GM12891 (cell line): Measurements from ENCODE around the gene SMAD7.

Experiments
- DNase-seq: peaks from one replicate; pipeline ENCODE4 v3.0.0; 2011; ENCODE audit warnings: low spot score; ENCODE audit not compliant: insufficient read length
- FAIRE-seq: peaks from 2 replicates; lab custom pipeline; 2011; peaks lifted over from hg19 to GRCh38; lab: Jason Lieb, UNC
- PAX5 ChIP-seq: IDR thresholded peaks from 2 replicates; pipeline ENCODE4 v1.6.1; 2011; ENCODE audit warnings: low read length, moderate library complexity, mild to moderate bottlenecking; ENCODE audit not compliant: insufficient read depth, severe bottlenecking
- POLR2A ChIP-seq: IDR thresholded peaks from 2 replicates; pipeline ENCODE4 v1.6.1; 2011; ENCODE audit warnings: low read depth, low read length, control low read depth
- POLR2AphosphoS5 ChIP-seq: IDR thresholded peaks from 2 replicates; pipeline ENCODE4 v1.6.1; 2011; ENCODE audit warnings: low read depth, low read length, control low read depth
- POU2F2 ChIP-seq: IDR thresholded peaks from 2 replicates; pipeline ENCODE4 v1.6.1; 2011; ENCODE audit warnings: low read depth, mild to moderate bottlenecking, control low read depth, low read length, moderate library complexity
- SPI1 ChIP-seq: IDR thresholded peaks from 2 replicates; pipeline ENCODE4 v1.6.1; 2011; ENCODE audit warnings: low read depth, low read length, control low read depth
- TAF1 ChIP-seq: IDR thresholded peaks from 2 replicates; pipeline ENCODE4 v1.6.1; 2011; ENCODE audit warnings: low read depth, low read length, control low read depth

The SMAD7 gene

GRCh38 chr18:48952287-48953103 is 1.7 kb upstream of the SMAD7 start:
- no peak for DNase-seq
- TF ChIP-seq SPI1 (no peak), TAF1 (no peak), POLR2A (no peak), PAX5 (no peak), POLR2AphosphoS5 (no peak), POU2F2 (no peak)
- no peak for FAIRE-seq

GRCh38 chr18:48951448-48952286 is 902 bp upstream of the SMAD7 start:
- FAIRE-seq: peak; percentile 81
- TF ChIP-seq SPI1 (no peak), PAX5 (peak; percentile 25), TAF1 (no peak)

GRCh38 chr18:48949606-48950535 is 894 bp downstream of the SMAD7 start:
- DNase-seq (no peak), FAIRE-seq (peak; percentile 88)
- TF ChIP-seq POLR2AphosphoS5: no peak
- no peak for TF ChIP-seq POLR2A
- no peak for TF ChIP-seq TAF1
- no peak for TF ChIP-seq PAX5
- no peak for TF ChIP-seq SPI1
- TF ChIP-seq POU2F2: no peak

More at GRCh38 chr18:48951448-48952286, 902 bp upstream of the SMAD7 start:
- DNase-seq: peak; percentile 79

- DNase-seq: no peak
- peak; percentile 85 for FAIRE-seq
- peak; percentile 28 for TF ChIP-seq PAX5
- TF ChIP-seq POU2F2: no peak
- TF ChIP-seq POLR2A: no peak
Measured at GRCh38 chr18:48949050-48949605, 1.6 kb downstream of the SMAD7 start.

GRCh38 chr18:48948112-48949049 is 2.4 kb downstream of the SMAD7 start:
- TF ChIP-seq PAX5 (peak; percentile 79), POLR2A (no peak)
- peak; percentile 82 for FAIRE-seq
- no peak for DNase-seq

- TF ChIP-seq POU2F2 (no peak), PAX5 (no peak), POLR2AphosphoS5 (no peak), POLR2A (no peak), TAF1 (no peak), SPI1 (no peak)
- FAIRE-seq: no peak
- no peak for DNase-seq
Measured at GRCh38 chr18:48947560-48947959, 3.2 kb downstream of the SMAD7 start.

- DNase-seq: no peak
Measured at GRCh38 chr18:48947092-48947491, 3.7 kb downstream of the SMAD7 start.

GRCh38 chr18:48946329-48946835 is 4.4 kb downstream of the SMAD7 start:
- TF ChIP-seq PAX5 (no peak), POLR2A (no peak), TAF1 (no peak), POLR2AphosphoS5 (no peak), POU2F2 (no peak), SPI1 (no peak)
- no peak for DNase-seq
- FAIRE-seq: no peak

More at GRCh38 chr18:48947092-48947491, 3.7 kb downstream of the SMAD7 start:
- no peak for FAIRE-seq
- TF ChIP-seq POLR2AphosphoS5: no peak
- no peak for TF ChIP-seq TAF1
- no peak for TF ChIP-seq SPI1
- TF ChIP-seq POLR2A: no peak
- TF ChIP-seq POU2F2: no peak
- no peak for TF ChIP-seq PAX5
